Right atrium auricular region (tissue), 2 donors: ENCODE results near the gene SMC2. TPM values are rescaled to one million over a fixed set of nuclear protein-coding genes. Genes with fewer than 3 reads are reported as not detected.

Source experiments
- DNase-seq: peaks from one replicate; pipeline ENCODE4 v3.0.0-alpha.2; 2019; ENCODE audit warnings: low spot score
- H3K27ac ChIP-seq, 2 donors: fragments of 200-600 bp; sonication (generic); 1 replicate in 1 of 2; 2 replicates in 1 of 2; pipeline ENCODE4 v1.5.1; 2016 to 2019
- H3K27me3 ChIP-seq, 2 donors: fragments of 200-600 bp; sonication (generic); one replicate each; pipeline versions ENCODE4 v1.5.1 to v1.6.0; 2017 to 2019
- H3K36me3 ChIP-seq: fragments of 200-600 bp; sonication (generic); one replicate; pipeline ENCODE4 v1.5.1; 2016
- H3K4me1 ChIP-seq, 2 donors: fragments of 200-600 bp; sonication (generic); one replicate each; pipeline versions ENCODE4 v1.5.1 to v1.6.0; 2017 to 2019
- H3K4me3 ChIP-seq, 2 donors: fragments of 200-600 bp; sonication (generic); 1 replicate in 1 of 2; 2 replicates in 1 of 2; pipeline ENCODE4 v1.5.1; 2017 to 2019; ENCODE audit warnings: mild to moderate bottlenecking in 1 of 2, moderate library complexity in 1 of 2
- H3K9me3 ChIP-seq, 2 donors: fragments of 200-600 bp; sonication (generic); one replicate each; pipeline ENCODE4 v1.5.1; 2019
- total RNA-seq, 2 donors: library from RNA; depleted of rRNA; stranded (reverse); fragments of >200 nt; gene quantifications; one replicate each; pipeline ENCODE4 v1.1.0, GENCODE V29; 2016
- TF ChIP-seq, protein P1 (sequence below), 2 donors: fragments of 200-600 bp; sonication (generic); IDR thresholded peaks; one replicate each; pipeline ENCODE4 v1.5.1; 2019; ENCODE audit warnings: antibody characterized with exemption in 2 of 2

Gene SMC2
- total RNA-seq, 2 donors from 2014 or later: 6.2 to 14.5 TPM

DNA sequence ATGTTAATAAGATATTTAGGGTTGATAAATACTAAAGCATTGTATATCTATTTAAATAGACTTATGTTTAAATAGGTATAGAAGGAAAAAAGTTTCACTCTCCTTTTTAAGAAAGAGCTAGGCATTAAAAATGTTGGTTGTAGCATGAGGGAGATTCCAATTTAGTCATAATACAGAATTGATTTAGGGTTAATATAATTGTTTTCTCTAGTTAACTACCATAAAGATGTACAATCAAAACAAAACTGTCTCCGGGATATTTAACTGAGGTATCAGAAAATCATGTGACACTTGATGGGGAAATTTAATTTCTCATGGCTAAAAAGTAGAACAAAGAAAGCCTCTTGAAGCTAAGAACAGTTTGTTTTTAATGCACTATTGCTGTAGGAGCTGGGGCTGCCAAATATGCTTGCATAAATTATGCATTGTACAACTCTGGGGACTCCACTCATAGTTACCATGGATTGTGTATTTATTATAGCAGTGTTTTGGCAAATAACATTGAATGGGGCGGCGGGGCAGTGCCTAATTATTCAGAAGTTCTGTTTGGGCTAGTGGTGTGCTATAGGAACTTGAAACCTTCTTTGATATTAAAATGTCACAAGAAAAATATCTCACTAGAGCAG lies 44.2 kb downstream of the SMC2 start:
- no peak for DNase-seq
- Histone ChIP-seq H3K9me3 (peaks cover 0 to 9% of the 10 kb centered on the region in 2 donors), H3K27ac (no peak overlapping the region), H3K4me1 (no peaks in the 10 kb centered on the region), H3K4me3 (no peak overlapping the region), H3K27me3 (no peaks in the 10 kb centered on the region), H3K36me3 (peaks cover 27% of the 10 kb centered on the region)
- TF ChIP-seq, protein P1, sequence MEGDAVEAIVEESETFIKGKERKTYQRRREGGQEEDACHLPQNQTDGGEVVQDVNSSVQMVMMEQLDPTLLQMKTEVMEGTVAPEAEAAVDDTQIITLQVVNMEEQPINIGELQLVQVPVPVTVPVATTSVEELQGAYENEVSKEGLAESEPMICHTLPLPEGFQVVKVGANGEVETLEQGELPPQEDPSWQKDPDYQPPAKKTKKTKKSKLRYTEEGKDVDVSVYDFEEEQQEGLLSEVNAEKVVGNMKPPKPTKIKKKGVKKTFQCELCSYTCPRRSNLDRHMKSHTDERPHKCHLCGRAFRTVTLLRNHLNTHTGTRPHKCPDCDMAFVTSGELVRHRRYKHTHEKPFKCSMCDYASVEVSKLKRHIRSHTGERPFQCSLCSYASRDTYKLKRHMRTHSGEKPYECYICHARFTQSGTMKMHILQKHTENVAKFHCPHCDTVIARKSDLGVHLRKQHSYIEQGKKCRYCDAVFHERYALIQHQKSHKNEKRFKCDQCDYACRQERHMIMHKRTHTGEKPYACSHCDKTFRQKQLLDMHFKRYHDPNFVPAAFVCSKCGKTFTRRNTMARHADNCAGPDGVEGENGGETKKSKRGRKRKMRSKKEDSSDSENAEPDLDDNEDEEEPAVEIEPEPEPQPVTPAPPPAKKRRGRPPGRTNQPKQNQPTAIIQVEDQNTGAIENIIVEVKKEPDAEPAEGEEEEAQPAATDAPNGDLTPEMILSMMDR (IDR thresholded peaks at IDR 0.05): no peak

DNA sequence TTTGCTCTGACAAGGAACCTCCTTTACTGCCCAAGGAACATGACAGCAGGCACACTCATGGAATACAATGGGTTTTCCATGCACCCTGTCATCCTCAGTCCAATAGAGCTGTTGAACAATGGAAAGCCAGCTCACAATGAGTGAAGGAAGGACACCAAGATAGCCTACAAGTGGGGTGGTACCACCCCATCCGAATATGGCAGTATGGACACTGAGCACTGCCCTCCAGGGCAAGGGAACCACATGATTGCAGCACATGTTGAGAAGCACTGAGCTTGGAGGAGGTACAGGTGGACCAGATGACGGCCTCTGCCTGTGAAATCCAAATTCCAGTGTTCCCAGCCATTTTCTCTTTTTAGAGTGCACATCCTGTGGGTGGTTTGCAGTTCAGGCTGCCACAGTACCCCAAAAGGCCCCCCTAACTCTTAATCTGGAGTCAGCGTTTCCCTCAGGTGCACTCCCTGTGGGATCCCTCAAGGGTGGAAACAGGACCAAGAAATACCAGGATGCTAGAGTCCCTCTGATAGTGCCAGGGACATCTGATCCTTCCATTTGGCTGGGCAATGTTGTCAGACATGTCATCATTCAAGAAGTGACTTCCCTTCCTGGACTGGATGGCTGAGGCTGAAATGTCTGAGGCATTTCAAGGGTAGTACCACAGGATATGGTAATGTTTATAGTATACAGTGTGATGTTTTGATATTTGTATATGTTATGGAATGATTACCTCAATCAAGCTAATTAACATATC lies 48.9 kb downstream of the SMC2 start:
- no peak for DNase-seq
- H3K36me3 ChIP-seq: no peaks in the 10 kb centered on the region

DNA sequence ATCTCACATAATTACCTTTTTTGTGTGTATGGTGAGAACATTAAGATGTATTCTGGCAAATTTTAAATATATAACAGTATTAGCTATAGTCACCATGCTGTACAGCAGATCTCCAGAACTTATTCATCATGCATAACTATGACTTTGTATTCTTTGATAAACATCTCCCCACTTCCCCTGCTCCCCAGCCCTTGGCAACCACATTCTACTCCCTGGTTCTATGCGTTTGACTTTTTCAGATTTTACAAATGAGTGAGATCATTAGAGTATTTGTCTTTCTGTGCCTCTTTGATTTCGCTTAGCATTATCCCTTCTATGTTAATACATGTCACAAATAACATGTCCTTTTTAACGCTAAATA lies 49.4 kb downstream of the SMC2 start:
- Histone ChIP-seq H3K4me1 (no peaks in the 10 kb centered on the region), H3K4me3 (no peak overlapping the region), H3K27ac (no peak overlapping the region), H3K27me3 (no peaks in the 10 kb centered on the region), H3K9me3 (no peaks in the 10 kb centered on the region), H3K36me3 (no peaks in the 10 kb centered on the region)
- TF ChIP-seq, protein P1 (IDR thresholded peaks at IDR 0.05): no peak
- DNase-seq: no peak

More for the DNA sequence above, 48.9 kb downstream of the SMC2 start:
- H3K27ac ChIP-seq: no peak overlapping the region
- no peak overlapping the region for H3K4me3 ChIP-seq
- H3K27me3 ChIP-seq: no peaks in the 10 kb centered on the region
- H3K4me1 ChIP-seq: no peaks in the 10 kb centered on the region
- TF ChIP-seq, protein P1 (IDR thresholded peaks at IDR 0.05): no peak
- no peaks in the 10 kb centered on the region for H3K9me3 ChIP-seq

DNA sequence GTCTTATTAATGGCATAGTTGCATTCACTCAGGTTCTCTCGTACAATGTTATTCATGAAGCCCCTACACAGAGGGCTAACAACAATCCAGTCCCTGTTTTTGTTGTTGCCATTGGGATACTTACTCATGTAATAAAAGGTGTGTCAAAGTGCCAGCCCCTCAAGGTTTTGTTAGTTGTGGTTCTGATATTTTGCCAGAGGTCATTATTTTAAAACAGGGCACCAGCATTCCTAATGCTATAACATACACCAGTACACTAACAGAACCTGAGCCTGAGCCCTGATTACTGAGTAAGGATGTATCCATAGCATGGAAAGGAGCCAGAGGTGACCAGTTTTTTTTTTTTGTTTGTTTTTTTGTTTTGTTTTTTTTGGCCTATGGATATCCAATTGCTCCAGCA lies 50.2 kb downstream of the SMC2 start:
- Histone ChIP-seq H3K4me1 (no peaks in the 10 kb centered on the region), H3K4me3 (no peak overlapping the region), H3K27ac (no peak overlapping the region), H3K36me3 (no peaks in the 10 kb centered on the region), H3K9me3 (no peaks in the 10 kb centered on the region), H3K27me3 (no peaks in the 10 kb centered on the region)
- TF ChIP-seq, protein P1 (IDR thresholded peaks at IDR 0.05): no peak
- DNase-seq: no peak

DNA sequence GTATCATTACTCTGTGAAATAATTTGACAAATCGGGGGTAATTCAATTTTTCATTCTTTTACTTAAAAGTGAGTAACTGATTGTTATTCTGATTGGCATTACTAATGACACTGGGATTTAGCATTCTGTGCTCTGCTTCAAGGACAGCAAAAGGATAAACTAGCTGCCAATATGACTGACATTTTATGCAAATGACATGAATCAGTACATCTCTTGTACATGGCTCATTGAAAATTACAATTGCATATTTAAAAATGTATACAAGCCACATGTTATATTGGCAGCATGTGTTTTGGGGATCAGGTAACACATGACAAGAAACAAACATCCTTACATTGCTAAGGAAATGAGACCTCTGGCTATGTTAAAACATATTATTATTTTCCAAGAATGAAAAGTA lies 79.0 kb downstream of the SMC2 start:
- Histone ChIP-seq H3K27me3 (no peaks in the 10 kb centered on the region), H3K9me3 (no peaks in the 10 kb centered on the region), H3K27ac (no peak overlapping the region), H3K36me3 (no peaks in the 10 kb centered on the region), H3K4me3 (no peak overlapping the region), H3K4me1 (no peaks in the 10 kb centered on the region)
- TF ChIP-seq, protein P1 (IDR thresholded peaks at IDR 0.05): no peak
- no peak for DNase-seq
